HG02610 (cell line): ENCODE data around the gene ARSG.

Experiments used
- ATAC-seq: cut with Tn5 transposase; IDR thresholded peaks from one replicate; pipeline ENCODE4 v1.9.1; 2021; ENCODE audit warnings: mild to moderate bottlenecking, moderate library complexity; ENCODE audit not compliant: unreplicated experiment

The ARSG gene

GRCh38 chr17:68462381-68463210 is 171.3 kb downstream of the ARSG start:
- ATAC-seq, result peak; percentile 43

GRCh38 chr17:68463211-68464019 is 172.1 kb downstream of the ARSG start:
- no peak for ATAC-seq

GRCh38 chr17:68468334-68468733 is 177.0 kb downstream of the ARSG start:
- no peak for ATAC-seq

GRCh38 chr17:68468788-68469187 is 177.5 kb downstream of the ARSG start:
- ATAC-seq, result no peak
